H1 (cell line): ENCODE results near the gene GPR35. TPM values are rescaled to one million over a fixed set of nuclear protein-coding genes. Genes with fewer than 3 reads are reported as not detected.

Experiments
- CTCF ChIA-PET: fragments of 300-600 bp; sonication (Branson Sonifier 250); formaldehyde crosslinking; loops from one replicate; lab custom pipeline; 2021; ENCODE audit not compliant: partially characterized antibody; lab: Charles Lee
- POLR2A ChIA-PET: fragments of 300-600 bp; sonication (Branson Sonifier 250); formaldehyde crosslinking; loops from one replicate; lab custom pipeline; 2021; ENCODE audit warnings: inconsistent platforms; ENCODE audit not compliant: partially characterized antibody; lab: Charles Lee
- DNase-seq, 2 experiments: peaks; one replicate each; pipeline versions ENCODE4 v3.0.0 to v3.0.0-alpha.2; 2010 to 2022; ENCODE audit warnings: low spot score in 2 of 2, low read depth in 1 of 2, mixed read lengths in 1 of 2
- FAIRE-seq: peaks from 2 replicates; lab custom pipeline; 2011; peaks lifted over from hg19 to GRCh38; lab: Jason Lieb, UNC
- H2AFZ ChIP-seq: 2 replicates; pipeline ENCODE4 v1.8.1; 2012; ENCODE audit warnings: low read length, inconsistent platforms
- H2AK5ac ChIP-seq: 2 replicates; pipeline ENCODE4 v1.6.1; 2013; ENCODE audit warnings: low read depth, low read length
- H2BK120ac ChIP-seq: replicated peaks from 2 replicates; pipeline ENCODE3; 2013; ENCODE audit warnings: low read depth, low read length, inconsistent platforms
- H2BK12ac ChIP-seq: 2 replicates; pipeline ENCODE4 v1.6.1; 2013; ENCODE audit warnings: low read depth, low read length
- H2BK15ac ChIP-seq: 2 replicates; pipeline ENCODE4 v1.6.1; 2013; ENCODE audit warnings: low read length
- H2BK20ac ChIP-seq: 2 replicates; pipeline ENCODE4 v1.6.1; 2013; ENCODE audit warnings: low read length
- H2BK5ac ChIP-seq: 2 replicates; pipeline ENCODE4 v1.6.1; 2013; ENCODE audit warnings: low read depth, low read length
- H3K14ac ChIP-seq: 2 replicates; pipeline ENCODE4 v1.6.1; 2013; ENCODE audit warnings: inconsistent platforms; ENCODE audit not compliant: insufficient read length
- H3K18ac ChIP-seq: 2 replicates; pipeline ENCODE4 v1.6.1; 2013; ENCODE audit warnings: low read length; ENCODE audit errors: extremely low read depth
- H3K23ac ChIP-seq: 2 replicates; pipeline ENCODE4 v1.6.1; 2013; ENCODE audit warnings: inconsistent platforms; ENCODE audit not compliant: insufficient read length
- H3K23me2 ChIP-seq: 2 replicates; pipeline ENCODE4 v1.6.1; 2013; ENCODE audit warnings: low read depth, low read length
- H3K27ac ChIP-seq: 2 replicates; pipeline ENCODE4 v1.6.1; 2011; ENCODE audit warnings: low read depth, low read length, inconsistent platforms
- H3K27me3 ChIP-seq, 4 experiments: replicated peaks in 1 of 4; 1 replicate in 1 of 4; 2 replicates in 3 of 4; pipeline versions ENCODE4 v1.6.1 to v1.8.1; 2011 to 2013; ENCODE audit warnings: low read length in 3 of 4, mild to moderate bottlenecking in 3 of 4, inconsistent platforms in 2 of 4, mixed read lengths in 2 of 4, moderate library complexity in 1 of 4; ENCODE audit not compliant: control insufficient read depth in 3 of 4, insufficient read depth in 3 of 4; ENCODE audit errors: extremely low read depth in 1 of 4
- H3K36me3 ChIP-seq, 4 experiments: 2 replicates each; pipeline versions ENCODE4 v1.6.1 to v1.8.1; 2011 to 2013; ENCODE audit warnings: mild to moderate bottlenecking in 4 of 4, low read length in 3 of 4, moderate library complexity in 2 of 4, control low read depth in 1 of 4, inconsistent platforms in 1 of 4; ENCODE audit not compliant: insufficient read depth in 4 of 4, control insufficient read depth in 2 of 4
- H3K4ac ChIP-seq: replicated peaks from 2 replicates; pipeline ENCODE3; 2013; ENCODE audit warnings: low read length, low read depth, mixed read lengths, inconsistent platforms; ENCODE audit not compliant: insufficient read length
- H3K4me1 ChIP-seq, 4 experiments: replicated peaks in 1 of 4; 1 replicate in 1 of 4; 2 replicates in 3 of 4; pipeline versions ENCODE4 v1.6.1 to v1.8.1; 2011 to 2013; ENCODE audit warnings: low read length in 3 of 4, inconsistent platforms in 2 of 4, mixed read lengths in 1 of 4; ENCODE audit not compliant: insufficient read depth in 4 of 4, control insufficient read depth in 3 of 4
- H3K4me2 ChIP-seq, 2 experiments: 2 replicates each; pipeline versions ENCODE4 v1.6.1 to v1.8.1; 2011 to 2013; ENCODE audit warnings: low read depth in 2 of 2, low read length in 2 of 2, control low read depth in 1 of 2, inconsistent platforms in 1 of 2, mild to moderate bottlenecking in 1 of 2; ENCODE audit not compliant: insufficient read depth in 1 of 2
- H3K4me3 ChIP-seq, 4 experiments: fragments of 200-600, 300-600 bp in 1 of 4; sonication (generic), shearing (Covaris generic), sonication (Bioruptor Twin) in 1 of 4; 2 replicates each; pipeline versions ENCODE4 v1.5.1 to v1.8.1; 2011 to 2016; ENCODE audit warnings: low read length in 4 of 4, low read depth in 3 of 4, control low read depth in 2 of 4, inconsistent platforms in 2 of 4, mild to moderate bottlenecking in 2 of 4, mixed read lengths in 1 of 4, moderate library complexity in 1 of 4; ENCODE audit not compliant: insufficient read depth in 2 of 4; ENCODE audit errors: extremely low read depth in 1 of 4
- H3K56ac ChIP-seq: replicated peaks from 2 replicates; pipeline ENCODE3; 2013; ENCODE audit warnings: low read depth, mild to moderate bottlenecking, mixed read lengths, low read length, inconsistent platforms; ENCODE audit not compliant: insufficient read length
- H3K79me1 ChIP-seq: 2 replicates; pipeline ENCODE4 v1.6.1; 2013; ENCODE audit warnings: low read depth, low read length, control low read depth
- H3K79me2 ChIP-seq, 2 experiments: 2 replicates each; pipeline versions ENCODE4 v1.6.1 to v1.8.1; 2012 to 2013; ENCODE audit warnings: low read length in 2 of 2, mild to moderate bottlenecking in 2 of 2, inconsistent platforms in 1 of 2; ENCODE audit not compliant: insufficient read depth in 2 of 2, control insufficient read depth in 1 of 2
- H3K9ac ChIP-seq, 4 experiments: replicated peaks in 1 of 4; 1 replicate in 1 of 4; 2 replicates in 3 of 4; pipeline versions ENCODE4 v1.6.1 to v1.8.1; 2011 to 2013; ENCODE audit warnings: low read depth in 3 of 4, low read length in 3 of 4, control low read depth in 2 of 4, mild to moderate bottlenecking in 2 of 4, moderate library complexity in 2 of 4, inconsistent platforms in 1 of 4; ENCODE audit errors: extremely low read depth in 1 of 4
- H3K9me3 ChIP-seq, 2 experiments: 2 replicates each; pipeline versions ENCODE4 v1.6.1 to v1.8.1; 2012 to 2013; ENCODE audit warnings: mild to moderate bottlenecking in 2 of 2, moderate library complexity in 2 of 2, control low read depth in 1 of 2, inconsistent platforms in 1 of 2, low read depth in 1 of 2, low read length in 1 of 2, mixed read lengths in 1 of 2; ENCODE audit not compliant: insufficient read depth in 2 of 2
- H4K20me1 ChIP-seq, 2 experiments: replicated peaks in 1 of 2; 2 replicates each; pipeline versions ENCODE3 to v1.8.1; 2011 to 2013; ENCODE audit warnings: inconsistent platforms in 2 of 2, low read length in 2 of 2, mild to moderate bottlenecking in 1 of 2; ENCODE audit not compliant: insufficient read depth in 2 of 2, control insufficient read depth in 1 of 2
- H4K5ac ChIP-seq: 2 replicates; pipeline ENCODE4 v1.6.1; 2013; ENCODE audit warnings: low read length, low read depth, mixed read lengths, inconsistent platforms; ENCODE audit not compliant: insufficient read length
- H4K8ac ChIP-seq: 2 replicates; pipeline ENCODE4 v1.8.0; 2013; ENCODE audit warnings: mild to moderate bottlenecking, moderate library complexity, low read length, inconsistent platforms; ENCODE audit not compliant: insufficient read depth; ENCODE audit errors: extremely low read depth
- H4K91ac ChIP-seq: replicated peaks from 2 replicates; pipeline ENCODE3; 2013; ENCODE audit warnings: low read length, mixed read lengths, inconsistent platforms; ENCODE audit not compliant: insufficient read length
- TAF1 ChIP-seq: IDR thresholded peaks from 2 replicates; pipeline ENCODE4 v1.6.1; 2011; ENCODE audit warnings: mild to moderate bottlenecking, low read depth, low read length
- WGBS, 2 experiments: shearing (Covaris generic) in 1 of 2; methylation state at CpG; one replicate each; pipeline versions ENCODE4 v1.1.6 to v1.1.7; 2013 to 2015; ENCODE audit warnings: low lambda C conversion rate in 2 of 2, mixed read lengths in 2 of 2, inconsistent platforms in 1 of 2, low coverage in 1 of 2, missing lambda C conversion rate in 1 of 2; ENCODE audit not compliant: insufficient replicate concordance in 2 of 2, insufficient coverage in 1 of 2, insufficient read length in 1 of 2; ENCODE audit errors: extremely low coverage in 1 of 2, missing lambda C conversion rate in 1 of 2; 5-methylcytosine and 5-hydroxymethylcytosine counted together
- polyA plus RNA-seq, 7 experiments: library from polyadenylated mRNA; depleted of rRNA in 3 of 7; stranded (reverse) in 5 of 7; unstranded in 2 of 7; fragments of >200 nt in 5 of 7; fragments of 200-250 nt in 2 of 7; gene quantifications; 1 replicate in 5 of 7; 2 replicates in 1 of 7; 4 replicates in 1 of 7; pipeline versions ENCODE4 v1.2.1 to v1.2.3, GENCODE V29; 2011 to 2013; ENCODE audit warnings: missing spikeins in 2 of 7, mixed read lengths in 2 of 7
- total RNA-seq: library from RNA; stranded (reverse); fragmentation: NEBNext Ultra II Directional; extraction: Animal tissue kit (Norgen Biotek cat#: 25700); gene quantifications from 2 replicates; pipeline ENCODE4 v1.2.1, GENCODE V29; 2021

Gene GPR35
- total and polyA plus RNA-seq, 2 of the 8 experiments (the other 6 are each of a cell fraction or from before 2014, with no cell fraction given) = 0.47 TPM; not detected in 1

DNA sequence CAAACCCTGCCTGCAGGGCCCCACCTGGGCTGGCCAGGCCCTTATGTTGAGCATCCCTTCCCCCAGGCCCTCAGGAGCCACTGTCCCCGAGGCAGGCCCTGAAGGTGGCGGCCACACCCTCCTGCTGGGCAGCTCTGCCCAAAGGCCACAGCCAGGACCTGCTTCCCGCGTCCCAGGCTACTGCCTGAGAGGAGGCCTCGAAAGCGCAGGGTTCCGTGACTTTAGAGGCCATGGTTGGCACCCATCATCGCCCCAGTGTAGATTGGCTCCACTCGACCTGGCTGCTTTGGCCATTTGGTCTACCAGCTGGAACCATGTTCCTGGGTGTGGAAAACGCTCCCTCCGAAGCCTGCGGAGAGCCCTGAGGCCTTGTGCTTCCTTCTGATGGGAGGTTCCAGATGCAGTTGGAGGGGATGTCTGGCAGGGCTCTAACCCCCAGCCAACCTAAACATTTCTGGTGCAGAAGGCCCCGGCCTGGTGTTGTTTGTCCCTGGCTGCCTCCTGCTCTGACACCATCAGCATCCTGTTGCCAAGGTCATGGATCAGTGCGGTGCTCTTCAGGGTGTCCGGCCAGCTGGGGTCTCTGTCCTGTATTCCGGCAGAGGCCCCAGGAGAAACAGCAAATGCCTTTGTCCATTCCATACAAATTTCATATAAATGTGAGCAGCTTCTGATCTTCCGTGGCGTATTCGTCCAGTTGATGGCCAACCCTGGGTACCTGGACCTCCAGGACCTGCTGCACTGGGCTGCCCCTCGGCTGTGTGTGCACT lies 24.0 kb upstream of the GPR35 start:
- Histone ChIP-seq H2BK5ac (no peak overlapping the region), H3K4me1 (no peaks in the 10 kb centered on the region), H3K23ac (no peak overlapping the region), H3K14ac (no peak overlapping the region), H3K9me3 (no peaks in the 10 kb centered on the region), H3K9ac (no peak overlapping the region; a peak in 1 of 7 replicates), H3K27me3 (0 out of 7 replicates have a peak, but pooled peaks cover 0 to 2% (median 0%) of the 10 kb centered on the region in 4 experiments), H3K18ac (no peak overlapping the region), H2BK12ac (no peak overlapping the region), H4K8ac (no peak overlapping the region), H4K20me1 (peaks cover 0 to 5% of the 10 kb centered on the region in 2 experiments), H3K4me3 (no peak overlapping the region), H3K56ac (no peak overlapping the region), H4K91ac (no peak overlapping the region), H2BK15ac (no peak overlapping the region), H4K5ac (no peak overlapping the region), H3K27ac (no peak overlapping the region), H3K79me1 (no peaks in the 10 kb centered on the region), H3K4me2 (no peak overlapping the region), H2BK120ac (no peak overlapping the region), H2BK20ac (no peak overlapping the region), H3K23me2 (no peaks in the 10 kb centered on the region), H3K4ac (no peak overlapping the region), H3K36me3 (peaks cover 0 to 8% (median 5%) of the 10 kb centered on the region in 4 experiments; a peak in 4 of 8 replicates), H2AK5ac (no peak overlapping the region), H3K79me2 (no peaks in the 10 kb centered on the region), H2AFZ (no peak overlapping the region)
- whole genome bisulfite sequencing, 2 experiments = 85% methylated on average over 20 of the region's 20 CpGs; no CpG with 5 or more reads in 1 of the 2 experiments
- FAIRE-seq (no peak), DNase-seq (no peak)
- POLR2A ChIA-PET = interaction anchor here (0.8 kb wide), 1 partner anchor 32 kb away, joined by 3 read pairs; no protein-coding TSS in a partner anchor
- CTCF ChIA-PET = interaction anchor here (1.1 kb wide), 2 partner anchors 8 to 11 kb away, joined by 3 read pairs; no protein-coding TSS in a partner anchor
- no peak for TF ChIP-seq TAF1
